WTC11 (cell line): Measurements from ENCODE around the gene AP3M1. TPM values are rescaled to one million over a fixed set of nuclear protein-coding genes. Genes with fewer than 3 reads are reported as not detected.

Source experiments
- ATAC-seq: fragments of 200-7000 bp; cut with Tn5 transposase; 2 replicates; pipeline ENCODE4 v1.10.0; 2021; ENCODE audit warnings: mild to moderate bottlenecking, moderate library complexity
- CTCF ChIA-PET: fragments of 300-600 bp; sonication (Branson Sonifier 250); formaldehyde crosslinking; loops from one replicate; lab custom pipeline; 2021; ENCODE audit warnings: antibody characterized with exemption; lab: Charles Lee
- POLR2A ChIA-PET: fragments of 350-600 bp; sonication (Branson Sonifier 250); formaldehyde crosslinking; loops from one replicate; lab custom pipeline; 2021; ENCODE audit warnings: antibody characterized with exemption; lab: Charles Lee
- DNase-seq: peaks from one replicate; pipeline ENCODE4 v3.0.0; 2021; ENCODE audit warnings: low spot score
- H3K27ac Mint-ChIP-seq: 2 replicates; pipeline ENCODE4 v1.8.0; 2021; ENCODE audit warnings: mixed read lengths
- H3K27me3 Mint-ChIP-seq: 2 replicates; pipeline ENCODE4 v1.8.0; 2021; ENCODE audit warnings: low read depth, mild to moderate bottlenecking, moderate library complexity, mixed read lengths
- H3K36me3 Mint-ChIP-seq: 2 replicates; pipeline ENCODE4 v1.8.0; 2021; ENCODE audit warnings: mixed read lengths
- H3K4me1 Mint-ChIP-seq: 2 replicates; pipeline ENCODE4 v1.8.0; 2022; ENCODE audit warnings: mixed read lengths
- H3K4me3 Mint-ChIP-seq: 2 replicates; pipeline ENCODE4 v1.8.0; 2021; ENCODE audit warnings: mild to moderate bottlenecking, moderate library complexity, mixed read lengths
- H3K9me3 Mint-ChIP-seq: 2 replicates; pipeline ENCODE4 v1.8.0; 2021; ENCODE audit warnings: mixed read lengths
- ARID4B ChIP-seq: sonication (generic); formaldehyde crosslinking; IDR thresholded peaks from 2 replicates; pipeline ENCODE4 v1.8.0; 2023; ENCODE audit warnings: missing genetic modification reagents, mild to moderate bottlenecking, borderline replicate concordance
- ATF1 ChIP-seq: sonication (generic); formaldehyde crosslinking; IDR thresholded peaks from 2 replicates; pipeline ENCODE4 v1.8.1; 2023; ENCODE audit warnings: mild to moderate bottlenecking, moderate library complexity, missing genetic modification reagents
- CREM ChIP-seq: sonication (generic); formaldehyde crosslinking; IDR thresholded peaks from 2 replicates; pipeline ENCODE4 v1.8.1; 2022; ENCODE audit warnings: mild to moderate bottlenecking, missing genetic modification reagents, moderate library complexity
- ELF4 ChIP-seq: sonication (generic); formaldehyde crosslinking; IDR thresholded peaks from 2 replicates; pipeline ENCODE4 v1.8.1; 2022; ENCODE audit warnings: low read depth, mild to moderate bottlenecking, moderate library complexity, missing genetic modification reagents
- ETV6 ChIP-seq: sonication (generic); formaldehyde crosslinking; IDR thresholded peaks from 2 replicates; pipeline ENCODE4 v1.8.1; 2022; ENCODE audit warnings: mild to moderate bottlenecking, missing genetic modification reagents
- FOXP1 ChIP-seq: sonication (generic); formaldehyde crosslinking; IDR thresholded peaks from 2 replicates; pipeline ENCODE4 v1.8.0; 2022; ENCODE audit warnings: missing genetic modification reagents, mild to moderate bottlenecking, moderate library complexity, borderline replicate concordance
- GABPB1 ChIP-seq: sonication (generic); formaldehyde crosslinking; IDR thresholded peaks from 2 replicates; pipeline ENCODE4 v1.8.1; 2023; ENCODE audit warnings: mild to moderate bottlenecking, missing genetic modification reagents
- GTF2I ChIP-seq: fragments of 250-450 bp; sonication (Bioruptor Pico); conservative IDR thresholded peaks from 2 replicates; pipeline ENCODE4 v1.4.0; 2021; ENCODE audit warnings: mild to moderate bottlenecking
- JUN ChIP-seq: sonication (generic); formaldehyde crosslinking; IDR thresholded peaks from 2 replicates; pipeline ENCODE4 v1.8.0; 2023; ENCODE audit warnings: mild to moderate bottlenecking, missing genetic modification reagents
- KAT7 ChIP-seq: sonication (generic); formaldehyde crosslinking; IDR thresholded peaks from 2 replicates; pipeline ENCODE4 v1.8.1; 2023; ENCODE audit warnings: missing genetic modification reagents, mild to moderate bottlenecking, borderline replicate concordance
- NR2C2 ChIP-seq: sonication (generic); formaldehyde crosslinking; IDR thresholded peaks from 2 replicates; pipeline ENCODE4 v1.8.0; 2022; ENCODE audit warnings: mild to moderate bottlenecking, missing genetic modification reagents
- NR3C1 ChIP-seq: sonication (generic); formaldehyde crosslinking; conservative IDR thresholded peaks from 2 replicates; pipeline ENCODE4 v1.8.1; 2023; ENCODE audit warnings: low read depth, mild to moderate bottlenecking, missing genetic modification reagents
- TEAD1 ChIP-seq: sonication (generic); formaldehyde crosslinking; IDR thresholded peaks from 2 replicates; pipeline ENCODE4 v1.8.0; 2022; ENCODE audit warnings: mild to moderate bottlenecking, missing genetic modification reagents
- USF1 ChIP-seq: sonication (generic); formaldehyde crosslinking; IDR thresholded peaks from 2 replicates; pipeline ENCODE4 v1.8.0; 2022; ENCODE audit warnings: mild to moderate bottlenecking, missing genetic modification reagents
- USF2 ChIP-seq: sonication (generic); formaldehyde crosslinking; IDR thresholded peaks from 2 replicates; pipeline ENCODE4 v1.8.1; 2023; ENCODE audit warnings: mild to moderate bottlenecking, missing genetic modification reagents, moderate library complexity
- ZBTB21 ChIP-seq: sonication (generic); formaldehyde crosslinking; IDR thresholded peaks from 2 replicates; pipeline ENCODE4 v1.8.1; 2023; ENCODE audit warnings: mild to moderate bottlenecking, missing genetic modification reagents, borderline replicate concordance
- ZNF317 ChIP-seq: sonication (generic); formaldehyde crosslinking; IDR thresholded peaks from 2 replicates; pipeline ENCODE4 v1.8.1; 2023; ENCODE audit warnings: low read depth, mild to moderate bottlenecking, moderate library complexity, missing genetic modification reagents, borderline replicate concordance
- ZNF425 ChIP-seq: fragments of 250-450 bp; sonication (Bioruptor Pico); conservative IDR thresholded peaks from 2 replicates; pipeline ENCODE4 v1.9.0; 2021; ENCODE audit warnings: mild to moderate bottlenecking
- ZNF532 ChIP-seq: fragments of 250-450 bp; sonication (Bioruptor Pico); IDR thresholded peaks from 2 replicates; pipeline ENCODE4 v1.9.0; 2021; ENCODE audit warnings: mild to moderate bottlenecking, borderline replicate concordance
- ZNF671 ChIP-seq: fragments of 250-450 bp; sonication (Bioruptor Pico); IDR thresholded peaks from 2 replicates; pipeline ENCODE4 v1.8.0; 2021; ENCODE audit warnings: mild to moderate bottlenecking
- total RNA-seq: library from RNA; stranded (reverse); gene quantifications from 3 replicates; pipeline ENCODE4 v1.2.3, GENCODE V29; 2021

AP3M1 gene
- total RNA-seq, 1 experiment from 2014 or later: 37.3 TPM

- no peak for TF ChIP-seq GTF2I
- TF ChIP-seq GABPB1 (CRISPR knock-in tag): no peak
- TF ChIP-seq CREM (CRISPR knock-in tag): no peak
- no peak for TF ChIP-seq USF1 (CRISPR knock-in tag)
- no peak for TF ChIP-seq ZNF425 (CRISPR knock-in tag)
- no peak for TF ChIP-seq ZNF317 (CRISPR knock-in tag)
Measured at GRCh38 chr10:74083304-74083703, 67.3 kb downstream of the AP3M1 start (continued).

- H3K9me3 Mint-ChIP-seq: no peaks in the 10 kb centered on the region
- no peak for ATAC-seq
Measured at GRCh38 chr10:74081941-74082718, 68.5 kb downstream of the AP3M1 start.

More at GRCh38 chr10:74081941-74082718, 68.5 kb downstream of the AP3M1 start:
- ChIA-PET POLR2A (no interaction called here), CTCF (interaction anchor here (0.6 to 3.8 kb wide), 29 partner anchors 9 to 203 kb away, joined by 3 to 57 read pairs (median 4); no protein-coding TSS in a partner anchor)
- Mint-ChIP-seq H3K4me3 (no peak overlapping the region), H3K27ac (peak overlapping the region; percentile 32), H3K36me3 (peaks cover 35% of the 10 kb centered on the region), H3K4me1 (peaks cover 44% of the 10 kb centered on the region), H3K27me3 (no peaks in the 10 kb centered on the region)
- DNase-seq: no peak
- no peak for TF ChIP-seq ZNF532 (CRISPR knock-in tag)
- TF ChIP-seq NR3C1: no peak
- no peak for TF ChIP-seq USF2
- TF ChIP-seq ZBTB21 (CRISPR knock-in tag): no peak
- no peak for TF ChIP-seq TEAD1 (CRISPR knock-in tag)
- no peak for TF ChIP-seq ETV6 (CRISPR knock-in tag)
- no peak for TF ChIP-seq JUN
- TF ChIP-seq CREM (CRISPR knock-in tag): no peak
- no peak for TF ChIP-seq ATF1
- no peak for TF ChIP-seq ARID4B (CRISPR knock-in tag)
- no peak for TF ChIP-seq KAT7 (CRISPR knock-in tag)
- no peak for TF ChIP-seq ZNF671 (CRISPR knock-in tag)
- no peak for TF ChIP-seq NR2C2 (CRISPR knock-in tag)
- TF ChIP-seq ELF4 (CRISPR knock-in tag): no peak
- TF ChIP-seq FOXP1: no peak
- no peak for TF ChIP-seq ZNF425 (CRISPR knock-in tag)
